ENCODE measurements around the gene EFCAB12. TPM values are rescaled to one million over a fixed set of nuclear protein-coding genes. Genes with fewer than 3 reads are reported as not detected.

The EFCAB12 gene
- total and polyA plus RNA-seq, 2 of the 13 experiments (the other 11 are each of a cell fraction or from before 2014, with no cell fraction given): 0.31 to 2.4 TPM

GRCh38 chr3:129399145-129399894 lies 29.1 kb downstream of the EFCAB12 start (continued):
- peak; percentile 98 for TF ChIP-seq ELF1 (CRISPR knock-in tag; IDR thresholded peaks at IDR 0.05)
- no peak for TF ChIP-seq ZNF567 (CRISPR knock-in tag; IDR thresholded peaks at IDR 0.05; ENCODE audit: borderline replicate concordance)
- peak; percentile 99 for TF ChIP-seq SNAPC4 (CRISPR knock-in tag; IDR thresholded peaks at IDR 0.05)
- no peak for TF ChIP-seq TARDBP (CRISPR knock-in tag; IDR thresholded peaks at IDR 0.05)
- no peak for TF ChIP-seq ZNF646 (CRISPR knock-in tag; IDR thresholded peaks at IDR 0.05)
- no peak for TF ChIP-seq MLX (CRISPR knock-in tag; IDR thresholded peaks at IDR 0.05)
- TF ChIP-seq ZNF10 (CRISPR knock-in tag; IDR thresholded peaks at IDR 0.05; ENCODE audit: borderline replicate concordance, low read depth): no peak
- TF ChIP-seq TFAP4 (IDR thresholded peaks at IDR 0.05; ENCODE audit: borderline replicate concordance, low read depth): no peak
- no peak for TF ChIP-seq NFE2L2 (IDR thresholded peaks at IDR 0.05; ENCODE audit: low read length)
- TF ChIP-seq NFIC (IDR thresholded peaks at IDR 0.05; ENCODE audit: low read length): no peak; the same call in 1 of the 2 replicates
- no peak for TF ChIP-seq ZNF281 (CRISPR knock-in tag; IDR thresholded peaks at IDR 0.05; ENCODE audit: borderline replicate concordance)

Data from HepG2 (cell line).